ENCODE measurements around the gene SLC6A3. TPM values are rescaled to one million over a fixed set of nuclear protein-coding genes. Genes with fewer than 3 reads are reported as not detected.
A peak's percentile ranks its signal among the peaks of the same experiment; 100 is the strongest.

SLC6A3 gene
- total and polyA plus RNA-seq, 2 of the 13 experiments (the other 11 are each of a cell fraction or from before 2014, with no cell fraction given) = 0.01 TPM; not detected in 1

GRCh38 chr5:1375871-1376810 is 69.1 kb downstream of the SLC6A3 start:
- TF ChIP-seq NBN (conservative IDR thresholded peaks at IDR 0.05) = no peak
- no peak for TF ChIP-seq KMT2B (CRISPR knock-in tag; IDR thresholded peaks at IDR 0.05)
- TF ChIP-seq CREB1 (IDR thresholded peaks at IDR 0.05) = peak; percentile 16; the same call in 1 of the 2 replicates
- TF ChIP-seq CREB1 (CRISPR knock-in tag; IDR thresholded peaks at IDR 0.05) = no peak
- TF ChIP-seq, protein P1, sequence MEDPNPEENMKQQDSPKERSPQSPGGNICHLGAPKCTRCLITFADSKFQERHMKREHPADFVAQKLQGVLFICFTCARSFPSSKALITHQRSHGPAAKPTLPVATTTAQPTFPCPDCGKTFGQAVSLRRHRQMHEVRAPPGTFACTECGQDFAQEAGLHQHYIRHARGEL (CRISPR knock-in tag; IDR thresholded peaks at IDR 0.05) = no peak
- Histone ChIP-seq H3K4me3 (replicated peaks in 1 of 3; ENCODE audit: insufficient read depth in 1 of 3, low read depth in 2 of 3, low read length in 3 of 3) (no peak overlapping the region), H2AFZ (ENCODE audit: low read length) (no peak overlapping the region), H3K27ac (ENCODE audit: extremely low read length, insufficient read depth, low read length) (no peak overlapping the region), H3K36me3 (replicated peaks in 1 of 2; ENCODE audit: control insufficient read depth in 1 of 2, insufficient read depth in 2 of 2, low read length in 2 of 2) (no peaks in the 10 kb centered on the region), H3K9ac (ENCODE audit: insufficient read depth, low read depth, low read length) (no peak overlapping the region), H3K27me3 (ENCODE audit: control insufficient read depth in 1 of 2, insufficient read depth in 2 of 2, low read length in 2 of 2) (peaks cover 10 to 68% of the 10 kb centered on the region in 2 experiments), H3K4me1 (ENCODE audit: insufficient read depth, low read length) (peaks cover 8% of the 10 kb centered on the region), H3K9me3 (ENCODE audit: low read length) (no peaks in the 10 kb centered on the region), H3K79me2 (ENCODE audit: insufficient read depth, low read length) (no peaks in the 10 kb centered on the region), H4K20me1 (ENCODE audit: insufficient read depth, low read length) (no peaks in the 10 kb centered on the region; the same call in 1 of the 2 replicates), H3K4me2 (ENCODE audit: low read depth, low read length) (no peak overlapping the region)
- POLR2A ChIA-PET = no interaction called here
- WGBS (ENCODE audit: low lambda C conversion rate) = 37% methylated on average over 19 of the region's 23 CpGs
- no peak for DNase-seq (ENCODE audit: low spot score)
- CTCF ChIA-PET (ENCODE audit: low intra/inter-chr PET ratio, low total read pairs) = no interaction called here
- intact Hi-C loops (cut with micrococcal nuclease; ENCODE audit: unreplicated experiment) (no loop called here), in situ Hi-C loops (cut with HindIII; ENCODE audit: extremely low pct_ligation_motif_present, low pct_unique_long_range_greater_than_20kb) (no loop called here)
- no peak for ATAC-seq
- no peak for FAIRE-seq
- no TSS peak for BruUV-seq (replicated peaks)

DNA sequence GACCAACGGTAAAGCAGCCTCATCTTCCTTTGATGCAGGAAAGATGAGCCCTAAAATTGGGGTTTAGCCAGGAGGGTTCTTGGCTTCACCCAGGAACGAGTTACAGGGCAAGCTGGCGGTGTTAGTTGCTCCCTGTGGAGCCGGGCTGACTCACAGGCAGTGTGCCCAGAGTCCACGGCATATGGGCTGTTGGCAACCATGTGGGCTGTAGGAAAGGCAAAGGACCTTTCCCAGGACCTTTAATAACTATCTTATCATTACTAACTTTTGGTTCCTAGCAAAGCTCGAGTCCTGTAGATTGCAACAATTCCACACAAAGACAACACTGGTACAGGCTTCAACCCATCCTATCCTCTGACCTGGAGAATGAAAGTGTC is 70.6 kb downstream of the SLC6A3 start:
- CTCF ChIA-PET (ENCODE audit: low intra/inter-chr PET ratio, low total read pairs) = no interaction called here
- no peak overlapping the region for H3K27ac ChIP-seq (ENCODE audit: extremely low read length, insufficient read depth, low read length)
- no TSS peak for BruUV-seq (replicated peaks)
- WGBS (ENCODE audit: low lambda C conversion rate) = 3% methylated on average over 6 of the region's 6 CpGs
- FAIRE-seq = no peak
- H3K4me3 ChIP-seq (replicated peaks in 1 of 3; ENCODE audit: insufficient read depth in 1 of 3, low read depth in 2 of 3, low read length in 3 of 3) = no peak overlapping the region
- no peak for DNase-seq (ENCODE audit: low spot score)
- peaks cover 8 to 70% of the 10 kb centered on the region in 2 experiments for H3K27me3 ChIP-seq (ENCODE audit: control insufficient read depth in 1 of 2, insufficient read depth in 2 of 2, low read length in 2 of 2)
- H3K9ac ChIP-seq (ENCODE audit: insufficient read depth, low read depth, low read length) = no peak overlapping the region
- no peaks in the 10 kb centered on the region for H3K36me3 ChIP-seq (replicated peaks in 1 of 2; ENCODE audit: control insufficient read depth in 1 of 2, insufficient read depth in 2 of 2, low read length in 2 of 2)
- no peak overlapping the region for H2AFZ ChIP-seq (ENCODE audit: low read length)
- no peaks in the 10 kb centered on the region for H3K79me2 ChIP-seq (ENCODE audit: insufficient read depth, low read length)
- intact Hi-C loops (cut with micrococcal nuclease; ENCODE audit: unreplicated experiment) (no loop called here), in situ Hi-C loops (cut with HindIII; ENCODE audit: extremely low pct_ligation_motif_present, low pct_unique_long_range_greater_than_20kb) (no loop called here)
- H4K20me1 ChIP-seq (ENCODE audit: insufficient read depth, low read length) = no peaks in the 10 kb centered on the region
- no peak overlapping the region for H3K4me2 ChIP-seq (ENCODE audit: low read depth, low read length)
- no peaks in the 10 kb centered on the region for H3K9me3 ChIP-seq (ENCODE audit: low read length)
- ATAC-seq = no peak; the same call in 2 of the 3 replicates
- H3K4me1 ChIP-seq (ENCODE audit: insufficient read depth, low read length) = no peaks in the 10 kb centered on the region
- POLR2A ChIA-PET = no interaction called here
- TF ChIP-seq ERF (CRISPR knock-in tag; IDR thresholded peaks at IDR 0.05) (no peak), SALL2 (CRISPR knock-in tag; IDR thresholded peaks at IDR 0.05) (no peak), TCF7 (IDR thresholded peaks at IDR 0.05; ENCODE audit: low read depth) (no peak), PHF5A (CRISPR knock-in tag; IDR thresholded peaks at IDR 0.05; ENCODE audit: low read depth, unreplicated experiment) (no peak), TERF1 (CRISPR knock-in tag; IDR thresholded peaks at IDR 0.05) (no peak), GZF1 (CRISPR knock-in tag; IDR thresholded peaks at IDR 0.05) (no peak), REPIN1 (CRISPR knock-in tag; IDR thresholded peaks at IDR 0.05; ENCODE audit: borderline replicate concordance, low read depth) (no peak), SMAD3 (CRISPR knock-in tag; IDR thresholded peaks at IDR 0.05) (no peak)
- TF ChIP-seq, protein P2, sequence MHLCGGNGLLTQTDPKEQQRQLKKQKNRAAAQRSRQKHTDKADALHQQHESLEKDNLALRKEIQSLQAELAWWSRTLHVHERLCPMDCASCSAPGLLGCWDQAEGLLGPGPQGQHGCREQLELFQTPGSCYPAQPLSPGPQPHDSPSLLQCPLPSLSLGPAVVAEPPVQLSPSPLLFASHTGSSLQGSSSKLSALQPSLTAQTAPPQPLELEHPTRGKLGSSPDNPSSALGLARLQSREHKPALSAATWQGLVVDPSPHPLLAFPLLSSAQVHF (CRISPR knock-in tag; IDR thresholded peaks at IDR 0.05) = no peak
- TF ChIP-seq, protein P3, sequence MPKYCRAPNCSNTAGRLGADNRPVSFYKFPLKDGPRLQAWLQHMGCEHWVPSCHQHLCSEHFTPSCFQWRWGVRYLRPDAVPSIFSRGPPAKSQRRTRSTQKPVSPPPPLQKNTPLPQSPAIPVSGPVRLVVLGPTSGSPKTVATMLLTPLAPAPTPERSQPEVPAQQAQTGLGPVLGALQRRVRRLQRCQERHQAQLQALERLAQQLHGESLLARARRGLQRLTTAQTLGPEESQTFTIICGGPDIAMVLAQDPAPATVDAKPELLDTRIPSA (CRISPR knock-in tag; IDR thresholded peaks at IDR 0.05; ENCODE audit: borderline replicate concordance) = no peak
